GM21529 (cell line): ENCODE measurements around the gene CABLES1.
A peak's percentile ranks its signal among the peaks of the same experiment; 100 is the strongest.
"Not testable (repeated sequence)": the region's sequence is repeated elsewhere in the genome, so short reads cannot be mapped to it uniquely, and the experiment has no call there.

Experiments used
- ATAC-seq: cut with Tn5 transposase; IDR thresholded peaks from one replicate; pipeline ENCODE4 v1.9.1; 2021; ENCODE audit not compliant: unreplicated experiment

The CABLES1 gene

GRCh38 chr18:23108496-23108895, 26.8 kb upstream of the CABLES1 start:
- no peak for ATAC-seq

GRCh38 chr18:23109163-23109562, 26.1 kb upstream of the CABLES1 start:
- not testable (repeated sequence) for ATAC-seq

DNA sequence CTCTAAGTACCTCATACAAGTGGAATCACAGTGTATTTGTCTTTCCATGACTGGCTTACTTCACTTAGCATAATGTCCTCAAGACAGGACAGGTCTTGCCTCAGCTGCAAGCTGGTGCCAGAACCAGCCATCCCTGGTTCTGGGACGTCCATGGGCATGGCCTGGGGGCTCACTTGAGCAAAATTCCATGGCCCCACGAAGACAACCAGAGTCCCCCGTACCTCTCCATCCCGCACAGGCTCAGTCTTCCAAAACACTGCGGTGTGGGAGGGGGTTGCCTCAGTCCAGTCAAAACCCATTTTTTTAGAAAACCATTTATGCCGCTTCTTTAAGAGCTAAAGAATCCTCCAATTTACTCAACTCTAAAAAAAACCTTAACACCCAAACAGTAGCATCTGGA, 21.7 kb upstream of the CABLES1 start:
- ATAC-seq: no peak

- no peak for ATAC-seq
Measured at GRCh38 chr18:23114171-23114881, 21.0 kb upstream of the CABLES1 start.

GRCh38 chr18:23114911-23115310, 20.4 kb upstream of the CABLES1 start:
- ATAC-seq: no peak

GRCh38 chr18:23115683-23116096, 19.6 kb upstream of the CABLES1 start:
- ATAC-seq: no peak

GRCh38 chr18:23121133-23121532, 14.2 kb upstream of the CABLES1 start:
- no peak for ATAC-seq

- ATAC-seq: no peak
Measured at GRCh38 chr18:23122334-23123229, 12.7 kb upstream of the CABLES1 start.

GRCh38 chr18:23126376-23127056, 8.8 kb upstream of the CABLES1 start:
- no peak for ATAC-seq

GRCh38 chr18:23127090-23127489, 8.2 kb upstream of the CABLES1 start:
- ATAC-seq: no peak

- no peak for ATAC-seq
Measured at GRCh38 chr18:23129355-23130002, 5.8 kb upstream of the CABLES1 start.

GRCh38 chr18:23131693-23132319, 3.5 kb upstream of the CABLES1 start:
- ATAC-seq: no peak

DNA sequence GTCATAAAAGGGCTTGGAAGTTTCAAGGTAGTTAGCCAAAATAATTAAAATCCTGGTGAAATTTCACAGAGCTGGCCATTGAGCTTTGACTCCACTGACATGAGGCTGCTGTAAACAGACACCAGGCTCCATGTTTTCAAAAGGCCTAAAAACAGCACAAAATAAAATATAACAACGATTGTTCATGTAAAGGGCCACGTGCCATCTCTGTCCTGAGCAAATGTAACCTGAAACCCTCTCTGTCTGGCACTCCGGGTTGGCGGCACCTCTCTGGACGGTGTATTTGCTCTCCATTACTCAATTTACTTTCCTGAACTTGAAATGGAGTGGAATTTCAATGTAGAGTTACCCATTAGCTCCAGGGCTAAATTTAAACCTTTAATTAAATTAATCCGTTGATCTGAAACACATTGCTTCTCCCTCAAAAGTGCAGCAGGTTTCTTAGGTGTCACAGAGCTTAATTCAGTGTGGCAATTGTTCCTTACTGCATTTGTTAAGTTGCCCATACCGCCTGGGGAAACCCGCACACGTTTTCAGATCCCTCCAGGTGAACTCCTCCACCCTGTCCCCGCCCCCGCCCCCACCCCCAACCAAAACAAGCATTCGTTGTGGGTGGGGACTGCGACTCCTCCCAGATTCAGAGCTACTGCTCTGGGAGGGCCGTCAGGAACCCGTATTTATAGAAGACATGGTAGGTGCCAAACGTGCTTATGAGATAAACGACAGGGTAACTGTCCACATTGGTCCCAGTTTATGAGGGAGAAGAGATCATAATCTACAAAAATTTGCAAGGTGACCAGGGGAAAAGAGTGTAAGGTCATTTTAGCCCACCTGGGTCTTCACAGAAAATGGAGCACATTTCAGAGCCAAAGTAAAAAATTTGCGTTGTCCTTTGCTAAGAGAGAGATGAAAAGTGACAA, 1.2 kb upstream of the CABLES1 start:
- ATAC-seq: peak; percentile 51

DNA sequence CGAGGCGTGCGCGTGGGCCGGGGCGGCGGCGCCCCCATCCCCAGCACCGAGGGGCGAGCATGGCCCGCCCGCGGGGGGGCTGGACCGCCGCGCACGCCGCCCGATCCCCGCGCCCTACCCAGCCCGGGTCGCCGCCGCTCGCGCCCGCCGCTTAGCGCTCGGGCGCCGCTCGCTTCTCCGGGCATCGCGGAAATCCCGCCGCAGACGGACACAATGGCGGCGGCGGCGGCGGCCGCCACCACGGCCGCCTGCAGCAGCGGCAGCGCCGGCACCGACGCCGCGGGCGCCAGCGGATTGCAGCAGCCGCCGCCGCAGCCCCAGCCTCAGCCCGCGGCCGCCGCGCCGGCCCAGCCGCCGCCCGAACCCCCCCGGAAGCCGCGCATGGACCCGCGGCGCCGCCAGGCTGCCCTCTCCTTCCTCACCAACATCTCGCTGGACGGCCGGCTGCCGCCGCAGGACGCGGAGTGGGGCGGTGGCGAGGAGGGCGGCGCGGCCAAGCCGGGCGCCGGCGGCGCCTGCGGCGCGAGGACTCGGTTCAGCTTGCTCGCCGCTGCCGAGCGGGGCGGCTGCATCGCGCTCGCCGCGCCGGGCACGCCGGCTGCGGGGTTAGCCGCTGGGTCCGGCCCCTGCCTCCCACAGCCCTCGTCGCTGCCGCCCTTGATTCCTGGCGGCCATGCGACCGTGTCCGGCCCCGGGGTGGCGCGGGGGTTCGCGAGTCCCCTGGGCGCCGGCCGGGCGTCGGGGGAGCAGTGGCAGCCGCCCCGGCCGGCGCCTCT, 453 bp downstream of the CABLES1 start:
- peak; percentile 29 for ATAC-seq

DNA sequence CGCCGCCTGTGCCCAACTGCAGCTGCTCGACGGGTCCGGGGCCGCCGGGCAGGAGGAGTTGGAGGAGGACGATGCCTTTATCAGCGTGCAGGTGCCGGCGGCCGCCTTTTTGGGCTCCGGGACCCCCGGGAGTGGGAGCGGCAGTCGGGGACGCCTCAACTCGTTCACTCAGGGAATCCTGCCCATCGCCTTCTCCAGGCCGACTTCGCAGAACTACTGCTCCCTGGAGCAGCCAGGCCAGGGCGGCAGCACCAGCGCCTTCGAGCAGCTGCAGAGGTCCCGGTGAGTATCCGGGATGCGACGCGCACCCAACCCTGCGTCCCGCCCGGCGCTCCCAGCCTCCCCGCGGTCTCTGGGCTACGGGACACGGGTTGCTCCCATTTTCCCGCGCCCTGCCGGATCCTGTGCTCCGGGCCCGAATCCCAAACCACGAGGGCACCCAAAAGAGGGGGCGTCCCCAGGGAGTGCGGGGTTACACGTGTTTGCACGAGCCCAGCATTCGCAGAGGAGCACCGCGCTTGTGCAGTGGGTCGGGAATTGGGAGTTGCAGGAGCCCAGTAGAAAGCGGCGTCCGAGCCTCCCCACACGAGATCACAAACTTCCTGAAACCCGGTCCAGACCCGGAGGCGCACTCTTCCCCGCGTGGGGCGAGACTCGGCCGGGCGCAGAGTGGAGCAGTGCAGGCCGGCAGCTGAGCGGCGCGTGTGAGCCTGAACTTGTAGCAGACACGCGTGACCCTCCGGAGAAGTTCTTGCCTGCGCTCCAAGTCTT, 1.2 kb downstream of the CABLES1 start:
- peak; percentile 13 for ATAC-seq

DNA sequence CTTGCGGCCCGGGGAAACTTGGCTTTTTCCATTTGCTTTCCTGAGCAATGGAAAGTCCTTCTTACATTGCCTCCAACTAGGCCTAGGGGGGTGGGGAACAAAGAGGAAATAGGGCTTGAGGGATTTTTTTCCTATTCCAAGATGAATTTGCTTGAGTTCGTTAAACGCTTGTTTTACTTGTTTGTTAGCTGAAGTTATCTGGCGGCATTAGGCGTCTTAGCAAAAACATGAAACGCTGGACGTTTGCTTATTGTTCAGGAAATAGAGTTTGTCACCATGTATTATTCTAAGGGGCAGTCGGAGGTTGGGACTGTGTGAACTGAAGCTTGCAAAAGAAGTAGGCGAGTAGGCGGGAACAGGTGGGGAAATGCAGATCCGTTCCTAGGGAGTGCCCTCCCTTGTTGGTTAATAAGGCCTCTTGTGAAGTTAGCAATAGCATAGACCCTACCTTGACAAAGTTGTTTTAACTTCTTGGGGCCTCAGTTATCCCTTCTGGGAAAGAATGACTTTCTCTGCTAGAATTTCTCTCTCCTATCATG, 1.9 kb downstream of the CABLES1 start:
- ATAC-seq: no peak

DNA sequence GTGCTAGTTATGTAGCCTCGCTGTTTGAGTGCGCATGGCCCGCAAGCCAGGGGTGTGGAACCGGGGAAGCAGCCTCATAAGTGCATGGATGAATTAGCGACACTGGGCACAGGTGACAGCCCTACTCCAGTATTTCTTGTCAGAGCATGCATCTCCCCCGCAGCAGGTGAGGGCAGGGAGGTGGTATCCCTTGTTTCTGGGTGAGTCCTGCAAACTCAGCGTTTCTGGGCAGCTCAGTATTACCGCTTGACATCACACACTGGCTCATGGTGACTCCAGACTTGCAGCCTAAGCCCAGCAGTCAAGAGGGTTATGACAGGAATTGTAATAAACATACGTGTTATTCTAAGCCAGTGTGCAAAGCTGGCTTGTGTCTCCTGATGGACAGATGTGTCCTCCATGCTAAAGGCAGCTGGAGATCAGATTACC, 2.5 kb downstream of the CABLES1 start:
- ATAC-seq: no peak

DNA sequence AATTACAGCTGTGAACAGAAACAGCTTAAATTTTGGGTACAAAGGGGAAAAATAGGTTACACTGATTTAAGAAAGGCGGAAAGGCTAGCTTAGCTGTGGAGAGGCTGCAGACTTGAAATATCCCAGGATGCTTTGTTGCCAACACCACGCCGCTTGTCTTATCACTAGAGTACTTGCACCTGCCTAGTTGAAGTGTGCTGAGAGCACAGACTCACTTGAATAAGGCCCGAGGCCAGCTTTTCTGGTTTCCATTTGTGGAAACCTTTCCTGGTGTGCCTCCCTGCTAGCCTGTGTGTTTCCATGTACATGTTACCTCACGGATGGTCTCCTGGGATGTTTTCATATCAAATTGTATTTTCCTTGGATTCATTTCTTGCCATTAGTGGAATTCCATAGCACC, 3.2 kb downstream of the CABLES1 start:
- ATAC-seq: no peak
